ENCODE measurements around the gene ZW10. TPM values are rescaled to one million over a fixed set of nuclear protein-coding genes. Genes with fewer than 3 reads are reported as not detected.
"Not testable (repeated sequence)": the region's sequence is repeated elsewhere in the genome, so short reads cannot be mapped to it uniquely, and the experiment has no call there.

The ZW10 gene
- total RNA-seq, 1 experiment from 2014 or later: 17.3 TPM

DNA sequence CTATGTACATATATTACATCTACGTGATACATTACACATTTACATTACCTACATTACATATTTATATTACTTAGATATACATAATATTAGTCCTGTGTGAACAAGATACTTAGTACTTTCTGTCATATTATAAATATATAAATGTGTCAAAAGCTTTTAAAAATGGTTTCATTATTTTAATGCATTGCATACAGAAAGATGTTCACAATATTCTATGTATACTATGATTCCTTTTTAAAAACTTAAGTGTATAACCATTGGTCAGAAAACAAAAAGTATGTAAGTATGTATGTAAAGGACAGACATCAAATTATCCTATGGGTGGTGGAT, 647 bp upstream of the ZW10 start:
- no peak for DNase-seq (ENCODE audit: low read depth, low spot score)
- in situ Hi-C loops (cut with HindIII; ENCODE audit: low pct_unique_long_range_greater_than_20kb, low sequenced_read_pairs): no loop called here

DNA sequence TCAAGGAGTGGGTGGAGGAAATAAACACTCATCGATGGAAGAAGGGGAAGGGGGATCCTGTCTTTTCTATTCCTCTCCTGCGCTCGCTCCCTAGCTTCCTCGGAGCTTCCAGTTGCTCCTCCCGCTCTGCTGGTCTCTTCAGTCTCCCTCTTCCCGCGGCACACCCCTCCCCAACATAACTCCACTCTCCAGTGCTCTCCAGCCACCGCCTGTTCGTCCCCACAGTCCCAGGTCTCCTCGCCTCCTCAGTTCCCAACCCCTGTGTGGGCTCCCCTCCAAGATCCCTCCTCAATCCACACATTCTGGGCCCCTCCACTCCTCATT, 438 bp downstream of the ZW10 start:
- in situ Hi-C loops (cut with HindIII; ENCODE audit: low pct_unique_long_range_greater_than_20kb, low sequenced_read_pairs): no loop called here
- DNase-seq (ENCODE audit: low read depth, low spot score): peak; percentile 9

DNA sequence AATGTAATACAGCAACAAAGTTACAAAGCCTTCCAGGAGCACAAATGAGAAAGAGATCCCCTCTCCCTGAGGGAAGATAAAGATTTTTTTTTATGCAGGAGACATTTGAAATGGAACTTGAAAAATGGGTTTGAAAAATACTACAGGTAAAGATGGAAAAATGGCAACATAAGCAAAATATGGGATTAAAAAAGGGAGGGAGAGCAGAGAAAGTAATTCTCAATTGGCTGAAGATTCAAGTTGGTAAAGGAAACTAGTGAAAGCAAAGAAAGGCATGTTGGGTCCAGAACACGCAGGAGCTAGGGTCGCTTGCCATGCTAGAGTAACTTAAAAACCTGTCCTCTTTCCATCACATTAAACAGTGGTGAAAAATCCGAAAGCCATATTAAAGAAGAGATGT, 1.5 kb downstream of the ZW10 start:
- no peak for DNase-seq (ENCODE audit: low read depth, low spot score)
- in situ Hi-C loops (cut with HindIII; ENCODE audit: low pct_unique_long_range_greater_than_20kb, low sequenced_read_pairs): no loop called here

DNA sequence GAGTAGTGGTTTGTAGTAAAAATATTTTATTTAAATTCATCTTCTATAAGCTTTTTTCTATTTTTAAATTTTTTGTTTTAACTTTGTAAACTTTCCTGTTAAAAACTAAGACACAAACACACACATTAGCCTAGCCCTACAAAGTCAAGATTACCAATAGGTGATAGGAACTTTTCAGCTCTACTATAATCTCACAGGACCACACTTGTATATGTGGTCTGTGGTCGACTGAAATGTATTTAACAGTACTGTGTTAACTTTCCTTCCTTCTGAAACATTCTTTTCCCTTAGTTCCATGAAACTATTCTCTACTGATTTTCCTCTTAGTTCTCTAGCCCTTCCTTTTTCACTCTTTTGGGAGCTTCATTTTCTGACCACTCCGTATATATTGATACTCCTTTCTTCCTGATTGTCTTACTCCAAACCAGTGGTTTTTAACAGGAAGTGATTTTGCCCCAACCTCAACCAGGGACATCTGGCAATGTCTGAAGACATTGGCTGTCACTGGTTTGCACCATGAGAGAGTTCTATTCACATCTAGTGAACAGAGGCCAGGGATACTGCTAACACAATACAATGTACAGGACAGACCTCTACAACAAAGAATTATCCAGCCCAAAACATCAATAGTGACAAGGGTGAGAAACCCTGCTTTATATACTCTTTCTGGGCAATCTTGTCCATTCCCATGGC, 8.8 kb downstream of the ZW10 start:
- in situ Hi-C loops (cut with HindIII; ENCODE audit: low pct_unique_long_range_greater_than_20kb, low sequenced_read_pairs): no loop called here
- no peak for DNase-seq (ENCODE audit: low read depth, low spot score)

DNA sequence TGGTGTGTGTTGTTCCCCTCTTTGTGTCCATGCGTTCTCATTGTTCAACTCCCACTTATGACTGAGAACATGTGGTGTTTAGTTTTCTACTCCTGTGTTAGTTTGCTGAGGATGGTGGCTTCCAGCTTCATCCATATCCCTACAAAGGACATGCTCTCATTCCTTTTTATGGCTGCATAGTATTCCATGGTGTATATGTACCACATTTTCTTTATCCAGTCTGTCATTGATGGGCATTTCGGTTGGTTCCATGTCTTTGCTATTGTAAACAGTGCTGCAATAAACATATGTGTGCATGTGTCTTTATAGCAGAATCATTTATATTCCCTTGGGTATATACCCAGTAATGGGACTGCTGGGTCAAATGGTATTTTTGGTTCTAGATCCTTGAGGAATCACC, 10.5 kb downstream of the ZW10 start:
- in situ Hi-C loops (cut with HindIII; ENCODE audit: low pct_unique_long_range_greater_than_20kb, low sequenced_read_pairs); DNase-seq (ENCODE audit: low read depth, low spot score): not testable (repeated sequence)

DNA sequence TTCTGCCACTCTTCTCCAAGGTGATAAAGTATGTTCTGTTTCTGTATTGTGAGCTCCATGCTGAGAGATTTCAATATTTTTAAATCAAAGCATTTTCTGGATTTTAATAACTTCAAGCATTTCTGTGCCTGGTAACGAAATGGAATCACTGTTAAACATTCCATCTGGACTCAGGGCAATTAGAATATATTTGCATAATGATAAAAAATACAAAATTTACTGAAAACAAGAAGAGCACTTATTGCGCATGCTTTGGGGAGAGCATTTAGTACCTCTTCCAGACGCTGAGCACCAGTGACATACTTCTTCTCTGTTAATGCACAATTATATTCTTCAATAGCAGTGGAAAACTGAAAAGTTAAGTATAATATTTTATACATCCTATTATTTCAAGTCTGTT, 13.3 kb downstream of the ZW10 start:
- in situ Hi-C loops (cut with HindIII; ENCODE audit: low pct_unique_long_range_greater_than_20kb, low sequenced_read_pairs): no loop called here

DNA sequence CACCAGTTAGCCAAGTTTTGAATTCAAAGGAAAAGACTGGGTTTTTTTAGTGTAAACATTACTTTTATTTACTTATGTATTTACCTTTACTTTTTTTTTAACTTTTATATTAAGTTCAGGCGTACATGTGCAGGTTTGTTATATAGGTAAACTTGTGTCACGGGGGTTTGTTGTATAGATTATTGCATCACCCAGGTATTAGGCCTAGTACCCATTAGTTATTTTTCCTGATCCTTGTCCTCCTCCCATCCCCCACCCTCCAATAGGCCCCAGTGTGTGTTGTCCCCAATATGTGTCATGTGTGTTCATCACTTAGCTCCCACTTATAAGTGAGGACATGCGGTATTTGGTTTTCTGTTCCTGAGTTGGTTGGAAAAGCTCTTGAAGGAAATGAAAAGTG, 20.6 kb downstream of the ZW10 start:
- in situ Hi-C loops (cut with HindIII; ENCODE audit: low pct_unique_long_range_greater_than_20kb, low sequenced_read_pairs): no loop called here
- DNase-seq (ENCODE audit: low read depth, low spot score): no peak

More for the DNA sequence above, 13.3 kb downstream of the ZW10 start:
- DNase-seq (ENCODE audit: low read depth, low spot score): no peak

DNA sequence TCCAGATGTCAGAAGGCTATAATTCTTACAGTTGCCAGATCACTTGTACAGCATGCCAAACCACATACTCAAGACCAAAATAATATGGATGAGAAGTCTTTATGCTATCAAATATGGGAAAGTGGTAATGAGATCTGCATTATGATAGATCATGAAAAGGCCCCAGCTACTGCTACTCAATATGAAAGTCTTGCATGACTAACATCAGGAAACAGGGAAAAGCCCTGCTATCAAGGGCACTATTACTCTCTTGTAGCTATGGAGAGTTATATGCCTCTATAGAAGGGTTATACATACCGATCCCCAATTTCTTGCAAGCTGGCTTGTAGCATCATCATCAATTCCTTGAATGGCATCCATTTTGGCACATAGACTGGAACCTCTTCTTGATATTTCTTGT, 37.2 kb downstream of the ZW10 start:
- DNase-seq (ENCODE audit: low read depth, low spot score): no peak
- in situ Hi-C loops (cut with HindIII; ENCODE audit: low pct_unique_long_range_greater_than_20kb, low sequenced_read_pairs): no loop called here

DNA sequence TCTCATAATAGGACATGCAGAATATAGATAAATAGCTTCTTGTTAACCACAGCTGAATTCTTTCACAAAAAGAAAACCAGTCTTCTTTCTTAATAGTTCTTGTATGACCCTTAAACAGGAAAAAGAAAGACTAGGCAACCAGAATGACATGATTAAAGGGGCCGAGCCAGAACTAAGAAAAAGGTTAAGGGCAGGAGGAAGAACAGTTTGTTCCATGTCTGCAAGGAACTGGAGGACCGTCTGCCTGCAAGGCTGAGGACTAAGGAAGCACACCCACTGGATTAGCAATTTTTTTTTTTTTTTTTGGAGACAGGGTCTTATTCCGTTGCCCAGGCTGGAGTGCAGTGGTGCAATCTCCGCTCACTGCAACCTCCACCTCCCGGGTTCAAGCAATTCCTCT, 41.4 kb downstream of the ZW10 start:
- DNase-seq (ENCODE audit: low read depth, low spot score): no peak
- in situ Hi-C loops (cut with HindIII; ENCODE audit: low pct_unique_long_range_greater_than_20kb, low sequenced_read_pairs): no loop called here

DNA sequence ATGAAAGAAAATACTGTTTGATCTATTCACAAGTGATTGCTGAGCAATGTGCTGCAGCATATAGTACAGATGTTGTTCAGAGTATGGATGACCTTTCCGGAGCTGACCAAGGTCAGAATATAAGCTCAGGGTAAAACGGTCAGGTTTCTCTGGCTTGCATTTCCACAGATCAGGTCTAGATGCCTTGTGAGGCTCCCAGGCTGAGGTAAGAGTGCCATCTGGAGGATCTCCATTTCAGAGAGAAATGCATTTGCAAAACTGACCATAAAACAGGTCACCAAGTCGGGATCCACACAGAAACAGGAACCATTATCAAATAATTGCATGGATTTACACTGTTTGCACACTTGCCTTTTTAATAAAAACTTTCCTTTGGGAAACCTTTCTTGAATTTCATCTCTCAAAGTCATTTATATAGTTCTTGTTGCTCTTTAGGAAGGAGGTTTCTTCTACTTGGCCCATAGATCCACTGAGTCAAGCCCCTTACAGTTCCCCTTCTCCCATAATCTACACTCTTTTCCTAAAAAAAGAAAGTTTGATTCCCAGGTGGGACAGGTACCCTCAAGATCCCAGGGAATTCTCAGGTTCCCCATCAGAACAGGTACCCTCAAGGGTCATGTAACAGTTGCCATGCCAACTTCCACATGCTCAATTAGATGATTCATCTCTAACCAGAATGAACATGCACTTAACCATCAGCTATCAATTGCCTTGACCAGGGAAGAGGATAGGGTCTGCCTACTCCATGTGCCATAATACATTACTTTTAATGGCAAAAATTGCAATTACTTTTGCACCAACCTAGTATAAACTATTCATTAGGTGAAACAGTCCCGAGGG, 42.4 kb downstream of the ZW10 start:
- in situ Hi-C loops (cut with HindIII; ENCODE audit: low pct_unique_long_range_greater_than_20kb, low sequenced_read_pairs): no loop called here
- DNase-seq (ENCODE audit: low read depth, low spot score): peak; percentile 70

DNA sequence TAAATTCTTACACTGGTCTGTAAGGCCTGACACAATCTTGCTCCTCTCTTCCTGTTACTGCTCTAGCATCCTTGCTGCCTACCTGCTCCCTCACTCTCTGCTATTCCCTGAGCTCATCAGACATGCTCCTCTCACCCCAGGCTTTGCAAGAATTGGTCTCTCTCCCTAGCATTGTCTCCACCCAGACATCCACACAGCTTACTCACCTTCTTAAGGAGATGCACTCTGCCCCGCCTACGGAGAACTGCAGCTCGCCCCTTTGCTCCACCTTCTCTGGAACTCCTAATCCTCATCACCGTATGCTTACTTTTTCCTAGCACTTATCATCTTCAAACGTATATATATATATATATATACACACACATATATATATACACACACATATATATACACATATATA, 44.0 kb downstream of the ZW10 start:
- DNase-seq (ENCODE audit: low read depth, low spot score): no peak
- in situ Hi-C loops (cut with HindIII; ENCODE audit: low pct_unique_long_range_greater_than_20kb, low sequenced_read_pairs): no loop called here

DNA sequence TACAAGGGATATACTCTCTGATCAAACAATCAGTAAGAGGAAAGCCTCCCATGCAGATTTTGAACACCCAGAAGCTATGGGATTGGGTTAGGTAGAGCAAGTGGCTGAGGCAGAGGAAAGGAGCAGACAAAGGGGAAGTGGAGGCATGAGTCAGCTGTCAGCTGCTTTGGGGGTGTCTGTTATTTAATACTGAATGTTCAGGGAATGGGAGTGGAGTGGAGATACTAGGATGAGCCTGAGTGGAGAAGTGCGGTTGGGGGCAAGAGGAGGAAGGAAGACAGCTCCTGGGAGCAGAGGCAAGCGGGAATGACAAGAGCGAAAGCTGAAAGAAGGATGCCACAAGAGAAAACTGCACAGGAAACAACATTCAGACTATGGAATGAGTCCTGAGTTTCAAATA, 44.7 kb downstream of the ZW10 start:
- DNase-seq (ENCODE audit: low read depth, low spot score): no peak

DNA sequence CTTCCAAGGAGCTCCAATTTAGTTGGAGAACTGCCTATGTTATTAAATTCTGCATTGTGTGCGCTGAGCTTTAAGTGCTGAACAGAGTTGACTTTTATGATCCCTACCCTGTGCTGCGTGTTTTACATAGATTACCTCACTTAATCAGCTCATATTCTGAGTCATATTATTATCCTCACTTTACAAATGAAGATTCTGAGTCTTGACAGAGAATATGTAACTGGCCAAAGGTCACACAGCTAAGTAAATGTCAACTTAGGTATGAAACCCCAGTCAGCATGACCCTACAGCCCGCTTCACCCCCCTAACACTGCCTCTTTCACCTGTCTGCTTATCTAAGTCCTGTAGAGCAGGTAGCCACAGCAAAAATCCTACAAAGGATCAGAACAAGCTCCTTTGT, 47.6 kb downstream of the ZW10 start:
- DNase-seq (ENCODE audit: low read depth, low spot score): no peak
- in situ Hi-C loops (cut with HindIII; ENCODE audit: low pct_unique_long_range_greater_than_20kb, low sequenced_read_pairs): no loop called here

More for the DNA sequence above, 44.7 kb downstream of the ZW10 start:
- in situ Hi-C loops (cut with HindIII; ENCODE audit: low pct_unique_long_range_greater_than_20kb, low sequenced_read_pairs): no loop called here

DNA sequence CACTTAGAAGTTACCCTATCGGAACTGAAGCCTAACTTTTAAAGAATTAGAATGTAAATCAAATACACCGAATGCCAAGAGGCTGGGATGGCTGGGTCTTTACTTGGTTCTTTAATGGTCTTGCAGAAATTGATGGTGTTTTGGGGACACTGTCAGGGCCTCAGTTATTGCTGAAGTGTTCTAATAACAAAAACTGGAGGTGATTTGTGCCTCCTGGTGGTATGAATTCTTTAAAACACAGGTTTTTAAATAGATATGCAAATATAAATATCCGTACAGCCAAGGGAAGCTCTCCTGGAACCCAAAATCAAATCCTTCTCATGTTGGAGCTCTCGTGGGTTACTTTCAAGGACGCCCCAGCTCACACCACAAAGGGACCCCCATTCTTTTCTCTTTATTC, 48.1 kb downstream of the ZW10 start:
- DNase-seq (ENCODE audit: low read depth, low spot score): no peak
- in situ Hi-C loops (cut with HindIII; ENCODE audit: low pct_unique_long_range_greater_than_20kb, low sequenced_read_pairs): no loop called here

DNA sequence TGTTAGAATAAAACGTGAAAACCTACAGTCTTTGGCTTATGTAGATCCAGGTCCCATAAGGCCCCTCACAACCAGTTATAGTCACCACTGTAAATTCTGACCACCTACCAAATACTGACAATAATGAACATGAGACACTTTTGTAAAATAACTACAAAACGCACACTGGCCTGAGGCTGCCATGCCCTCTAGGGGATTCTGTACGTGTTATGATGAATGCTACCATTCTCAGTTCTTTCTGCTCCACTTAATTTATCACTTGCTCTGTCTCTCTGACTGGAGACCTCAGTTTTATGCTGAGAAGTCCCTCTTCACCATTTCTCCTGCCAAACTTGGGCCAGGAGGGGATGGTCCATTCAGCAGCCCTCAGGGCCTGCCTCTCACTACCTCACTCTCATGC, 48.7 kb downstream of the ZW10 start:
- in situ Hi-C loops (cut with HindIII; ENCODE audit: low pct_unique_long_range_greater_than_20kb, low sequenced_read_pairs): no loop called here
- no peak for DNase-seq (ENCODE audit: low read depth, low spot score)

DNA sequence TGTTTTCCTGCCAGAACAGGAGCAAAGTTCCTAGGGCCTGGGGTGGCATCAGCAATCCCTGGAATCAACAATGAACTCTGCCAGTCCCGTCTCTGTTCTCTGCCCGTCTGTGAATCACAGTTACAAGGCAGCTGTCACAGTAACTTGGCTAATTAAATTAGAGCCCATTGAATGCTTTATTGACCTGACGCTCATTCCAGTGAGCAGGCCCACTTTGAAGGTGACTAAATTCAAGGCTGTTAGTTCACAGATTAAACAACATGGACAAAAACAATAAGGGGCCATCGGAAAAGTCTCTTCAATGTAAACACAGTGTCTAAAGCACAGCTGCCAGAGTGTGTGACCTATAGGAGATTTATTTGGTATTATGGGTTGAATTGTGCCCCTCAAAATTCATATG, 49.7 kb downstream of the ZW10 start:
- in situ Hi-C loops (cut with HindIII; ENCODE audit: low pct_unique_long_range_greater_than_20kb, low sequenced_read_pairs): no loop called here
- no peak for DNase-seq (ENCODE audit: low read depth, low spot score)

DNA sequence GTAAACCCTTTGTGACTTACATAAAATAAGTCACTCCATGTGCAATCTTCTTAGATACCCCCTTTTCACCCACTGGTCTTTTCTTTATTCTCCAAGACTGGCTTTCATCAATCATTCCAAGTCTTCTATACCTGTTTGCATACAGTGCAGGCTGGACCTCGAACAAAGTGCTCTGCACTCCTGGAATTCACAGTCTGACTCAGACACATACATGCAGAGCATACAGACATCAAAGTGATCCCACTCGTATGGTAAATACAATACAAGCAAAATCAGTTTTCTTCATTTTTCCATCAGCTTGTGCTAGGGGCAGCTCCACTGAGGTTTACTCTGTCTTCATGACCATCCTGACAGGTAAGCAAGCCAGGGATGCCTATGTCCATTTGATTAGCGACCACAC, 50.6 kb downstream of the ZW10 start:
- no peak for DNase-seq (ENCODE audit: low read depth, low spot score)
- in situ Hi-C loops (cut with HindIII; ENCODE audit: low pct_unique_long_range_greater_than_20kb, low sequenced_read_pairs): no loop called here

DNA sequence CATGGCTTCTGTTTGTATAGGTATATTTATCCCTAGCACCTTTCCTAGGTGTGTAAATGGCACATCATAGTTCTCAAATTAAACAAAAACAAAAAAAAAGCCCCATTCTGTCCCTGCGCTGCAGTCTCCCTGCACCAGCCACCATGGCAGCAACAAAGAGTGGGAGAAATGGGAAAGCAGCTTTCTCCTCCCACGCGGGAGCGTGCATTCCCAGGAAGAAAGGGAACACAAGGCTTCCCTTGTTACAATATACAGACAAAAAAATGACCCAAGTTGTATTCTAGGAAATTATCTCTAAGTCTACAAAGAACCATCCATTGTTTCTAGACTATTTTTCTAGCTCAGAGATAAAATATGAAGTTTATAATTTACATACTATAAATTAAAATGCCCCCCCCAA, 51.3 kb downstream of the ZW10 start:
- peak; percentile 5 for DNase-seq (ENCODE audit: low read depth, low spot score)
- in situ Hi-C loops (cut with HindIII; ENCODE audit: low pct_unique_long_range_greater_than_20kb, low sequenced_read_pairs): no loop called here

DNA sequence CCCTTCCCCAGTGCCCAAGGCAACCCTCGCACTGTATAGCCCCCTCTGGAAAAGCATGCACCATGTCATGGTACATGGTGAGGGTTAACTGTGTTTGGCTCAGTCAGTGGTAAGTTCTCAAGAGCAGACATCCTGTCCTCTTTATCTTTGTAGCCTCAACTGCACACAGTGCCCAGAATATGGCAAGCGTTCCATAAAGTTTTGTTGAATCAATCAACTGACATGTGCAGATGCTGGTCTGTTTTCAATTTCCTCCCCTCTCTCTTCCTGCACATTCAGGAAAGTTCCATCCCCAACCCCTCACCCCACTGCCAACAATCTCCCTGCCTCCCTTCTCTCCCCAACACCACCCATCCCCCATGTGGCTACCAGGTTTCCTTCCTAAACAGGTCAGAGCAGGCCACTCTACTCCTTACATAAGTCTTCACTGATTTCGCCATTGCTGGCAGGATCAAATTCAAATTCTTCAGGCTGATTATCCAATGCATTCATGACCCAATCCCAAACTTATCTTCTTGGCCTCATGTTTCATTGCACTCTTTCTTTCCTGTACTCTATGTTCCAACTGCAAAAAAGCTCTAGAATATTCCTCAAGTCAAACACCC, 51.9 kb downstream of the ZW10 start:
- in situ Hi-C loops (cut with HindIII; ENCODE audit: low pct_unique_long_range_greater_than_20kb, low sequenced_read_pairs): no loop called here
- no peak for DNase-seq (ENCODE audit: low read depth, low spot score)

Measured in SK-MEL-5 (cell line).